SK-N-SH (cell line): ENCODE data around the gene ADIPOR2. TPM values are rescaled to one million over a fixed set of nuclear protein-coding genes. Genes with fewer than 3 reads are reported as not detected.

ENCODE experiments used
- CTCF ChIA-PET: fragments of 300-600, 350-600 bp; formaldehyde crosslinking; extraction: SDS; loops from one replicate; lab custom pipeline; 2021; lab: Yijun Ruan, JAX
- POLR2A ChIA-PET: fragments of 350-600 bp; sonication (Branson Sonifier 250); formaldehyde crosslinking; extraction: SDS; loops from one replicate; lab custom pipeline; 2020; ENCODE audit warnings: antibody characterized with exemption, inconsistent platforms; lab: Yijun Ruan, JAX
- DNase-seq: peaks from one replicate; pipeline ENCODE4 v3.0.0; 2012
- H2AFZ ChIP-seq: fragments of 200-600 bp; sonication (generic); 2 replicates; pipeline ENCODE4 v1.8.1; 2016; ENCODE audit warnings: antibody characterized with exemption, mild to moderate bottlenecking, low read depth
- H3F3A ChIP-seq: fragments of 200-600 bp; sonication (generic); replicated peaks from 2 replicates; pipeline ENCODE3; 2016; ENCODE audit warnings: antibody characterized with exemption, mild to moderate bottlenecking; ENCODE audit not compliant: insufficient read depth
- H3K27ac ChIP-seq, 2 experiments: fragments of 200-500 bp in 1 of 2; fragments of 200-600 bp in 1 of 2; sonication (Bioruptor generic) in 1 of 2; sonication (generic), shearing (Covaris generic) in 1 of 2; 2 replicates each; pipeline versions ENCODE4 v1.5.1 to v1.6.1; 2014 to 2016; ENCODE audit warnings: low read depth in 2 of 2, inconsistent platforms in 1 of 2, low read length in 1 of 2, mild to moderate bottlenecking in 1 of 2, mixed read lengths in 1 of 2
- H3K27me3 ChIP-seq: fragments of 200-600 bp; sonication (generic), shearing (Covaris generic); 2 replicates; pipeline ENCODE4 v1.6.1; 2016; ENCODE audit warnings: mixed run types; ENCODE audit not compliant: insufficient read depth
- H3K36me3 ChIP-seq, 2 experiments: fragments of 200-500 bp in 1 of 2; fragments of 200-600 bp in 1 of 2; sonication (Bioruptor generic) in 1 of 2; sonication (generic) in 1 of 2; replicated peaks in 1 of 2; 2 replicates each; pipeline versions ENCODE3 to v1.5.1; 2014 to 2016; ENCODE audit warnings: low read length in 1 of 2, mild to moderate bottlenecking in 1 of 2; ENCODE audit not compliant: insufficient read depth in 2 of 2, control insufficient read depth in 1 of 2
- H3K4me1 ChIP-seq, 2 experiments: fragments of 200-500 bp in 1 of 2; fragments of 200-600 bp in 1 of 2; sonication (Bioruptor generic) in 1 of 2; sonication (generic), shearing (Covaris generic) in 1 of 2; 2 replicates each; pipeline versions ENCODE4 v1.5.1 to v1.6.1; 2014 to 2016; ENCODE audit warnings: low read depth in 1 of 2, low read length in 1 of 2, mixed run types in 1 of 2; ENCODE audit not compliant: insufficient read depth in 2 of 2, control insufficient read depth in 1 of 2
- H3K4me2 ChIP-seq: fragments of 200-600 bp; sonication (generic), shearing (Covaris generic); 2 replicates; pipeline ENCODE4 v1.6.1; 2017; ENCODE audit warnings: mixed run types
- H3K4me3 ChIP-seq, 2 experiments: fragments of 200-500 bp in 1 of 2; fragments of 200-600 bp in 1 of 2; sonication (Bioruptor generic) in 1 of 2; sonication (generic), shearing (Covaris generic) in 1 of 2; 2 replicates each; pipeline versions ENCODE4 v1.5.1 to v1.8.1; 2014 to 2016; ENCODE audit warnings: low read depth in 2 of 2, inconsistent platforms in 1 of 2, low read length in 1 of 2, mild to moderate bottlenecking in 1 of 2, mixed read lengths in 1 of 2, moderate library complexity in 1 of 2
- H3K79me2 ChIP-seq: fragments of 200-600 bp; sonication (generic); 2 replicates; pipeline ENCODE4 v1.8.1; 2017; ENCODE audit warnings: mild to moderate bottlenecking; ENCODE audit not compliant: insufficient read depth
- H3K9ac ChIP-seq: fragments of 200-600 bp; sonication (generic); 2 replicates; pipeline ENCODE4 v1.6.1; 2017; ENCODE audit warnings: mixed run types
- H3K9me2 ChIP-seq: fragments of 200-600 bp; sonication (generic); 2 replicates; pipeline ENCODE4 v1.6.1; 2017; ENCODE audit warnings: mixed run types
- H3K9me3 ChIP-seq: fragments of 200-600 bp; sonication (generic); 2 replicates; pipeline ENCODE4 v1.6.1; 2017; ENCODE audit warnings: mixed run types, mild to moderate bottlenecking, moderate library complexity
- H4K20me1 ChIP-seq: fragments of 200-600 bp; sonication (generic); 2 replicates; pipeline ENCODE4 v1.6.1; 2017; ENCODE audit warnings: mild to moderate bottlenecking, mixed run types; ENCODE audit not compliant: insufficient read depth
- EP300 ChIP-seq, 2 experiments: IDR thresholded peaks; 2 replicates each; pipeline versions ENCODE4 v1.4.0 to v1.6.1; 2012; ENCODE audit warnings: borderline replicate concordance in 1 of 2, low read depth in 1 of 2, low read length in 1 of 2
- MEF2A ChIP-seq: IDR thresholded peaks from 2 replicates; pipeline ENCODE4 v1.4.0; 2012; ENCODE audit warnings: low read depth, borderline replicate concordance
- RAD21 ChIP-seq: IDR thresholded peaks from 2 replicates; pipeline ENCODE4 v1.6.1; 2012; ENCODE audit warnings: mild to moderate bottlenecking, low read length
- RXRA ChIP-seq: IDR thresholded peaks from 2 replicates; pipeline ENCODE4 v1.4.0; 2012; ENCODE audit warnings: low read depth, mild to moderate bottlenecking, borderline replicate concordance
- TAF1 ChIP-seq: IDR thresholded peaks from 2 replicates; pipeline ENCODE4 v1.6.1; 2012; ENCODE audit warnings: low read depth, mild to moderate bottlenecking, low read length, moderate library complexity, borderline replicate concordance
- TCF12 ChIP-seq: IDR thresholded peaks from 2 replicates; pipeline ENCODE4 v1.4.0; 2012
- TEAD4 ChIP-seq: IDR thresholded peaks from 2 replicates; pipeline ENCODE4 v1.4.0; 2012; ENCODE audit warnings: mild to moderate bottlenecking, borderline replicate concordance; ENCODE audit not compliant: insufficient read depth
- ZBTB33 ChIP-seq: IDR thresholded peaks from 2 replicates; pipeline ENCODE4 v1.4.0; 2012; ENCODE audit warnings: low read depth, borderline replicate concordance
- WGBS: methylation state at CpG from one replicate; pipeline ENCODE4 v1.1.6; 2017; ENCODE audit warnings: low lambda C conversion rate; 5-methylcytosine and 5-hydroxymethylcytosine counted together
- polyA plus RNA-seq, 3 experiments: library from polyadenylated mRNA; depleted of rRNA; stranded (reverse); fragments of >200 nt; gene quantifications; 2 replicates each; pipeline ENCODE4 v1.2.3, GENCODE V29; 2012

The ADIPOR2 gene
- polyA plus RNA-seq, 1 of the 3 experiments (the other 2 are of a cell fraction): 17.1 TPM

GRCh38 chr12:1670358-1671268 is 20.3 kb upstream of the ADIPOR2 start:
- DNase-seq: no peak
- Histone ChIP-seq H3K79me2 (no peaks in the 10 kb centered on the region), H3K27me3 (no peaks in the 10 kb centered on the region), H3K4me1 (no peaks in the 10 kb centered on the region), H3K9me2 (no peaks in the 10 kb centered on the region), H3K27ac (no peak overlapping the region), H3K36me3 (no peaks in the 10 kb centered on the region), H4K20me1 (no peaks in the 10 kb centered on the region), H3K4me2 (no peak overlapping the region), H3K9ac (no peak overlapping the region), H2AFZ (no peak overlapping the region), H3F3A (no peaks in the 10 kb centered on the region), H3K4me3 (no peak overlapping the region), H3K9me3 (no peaks in the 10 kb centered on the region)
- 80% methylated on average over 14 of the region's 14 CpGs for WGBS
- ChIA-PET CTCF (interaction anchor here (0.6 to 2.5 kb wide), 8 partner anchors 17 to 269 kb away, joined by 3 to 16 read pairs (median 4); no protein-coding TSS in a partner anchor), POLR2A (no interaction called here)
- no peak for TF ChIP-seq TCF12
- TF ChIP-seq MEF2A: no peak
- no peak for TF ChIP-seq EP300 (IDR thresholded peaks at IDR 0.05; ENCODE audit: borderline replicate concordance in 1 of 2, low read depth in 1 of 2, low read length in 1 of 2)
- TF ChIP-seq ZBTB33: no peak

GRCh38 chr12:1676043-1676442 is 14.8 kb upstream of the ADIPOR2 start:
- no peaks in the 10 kb centered on the region for H3K4me1 ChIP-seq
- H3K27me3 ChIP-seq: no peaks in the 10 kb centered on the region
- no peaks in the 10 kb centered on the region for H3K9me2 ChIP-seq
- H3F3A ChIP-seq: no peaks in the 10 kb centered on the region
- H3K79me2 ChIP-seq: no peaks in the 10 kb centered on the region
- no peaks in the 10 kb centered on the region for H3K9me3 ChIP-seq
- no peak overlapping the region for H3K4me3 ChIP-seq
- 84% methylated on average over 3 of the region's 3 CpGs for WGBS
- H3K36me3 ChIP-seq: no peaks in the 10 kb centered on the region
- H3K27ac ChIP-seq: no peak overlapping the region
- CTCF ChIA-PET: interaction anchor here (1.0 to 1.6 kb wide), 3 partner anchors 11 to 264 kb away, joined by 3 to 4 read pairs (median 4); no protein-coding TSS in a partner anchor
- no peak for TF ChIP-seq TEAD4
- no peak for TF ChIP-seq RXRA
- no peak for TF ChIP-seq RAD21
- TF ChIP-seq TAF1: no peak
- POLR2A ChIA-PET: interaction anchor here (1.1 kb wide), 1 partner anchor 15 kb away, joined by 3 read pairs; the partner anchor contains the start of gene ADIPOR2
- H2AFZ ChIP-seq: no peak overlapping the region
- no peak overlapping the region for H3K9ac ChIP-seq
- no peaks in the 10 kb centered on the region for H4K20me1 ChIP-seq
- no peak for DNase-seq
- H3K4me2 ChIP-seq: no peak overlapping the region
